ENCODE results near the gene SENP5. TPM values are rescaled to one million over a fixed set of nuclear protein-coding genes. Genes with fewer than 3 reads are reported as not detected.

SENP5 gene
- polyA plus RNA-seq, 4 donors: 20.1 to 32.0 (median 20.9) TPM

DNA sequence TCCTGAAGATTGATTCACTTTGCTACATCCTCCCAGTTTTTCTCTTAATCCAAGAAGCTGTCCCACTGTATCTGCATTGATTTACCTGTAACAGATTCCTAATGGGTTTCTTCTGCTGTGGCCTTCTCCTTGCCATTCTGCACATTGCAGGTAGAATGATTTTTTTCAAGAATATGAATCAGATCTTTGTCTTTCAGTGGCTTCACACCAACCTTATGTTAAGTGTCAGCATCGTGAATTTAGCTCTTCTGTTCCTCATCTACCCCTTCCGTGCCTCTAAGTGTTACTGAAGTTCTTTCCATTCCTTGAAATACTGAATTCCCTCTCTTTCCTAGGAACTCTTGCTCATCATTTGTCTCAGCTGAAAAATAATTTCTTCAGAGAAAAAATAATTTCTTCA is 7.5 kb downstream of the SENP5 start:
- DNase-seq (ENCODE audit: low read depth in 4 of 4, low spot score in 3 of 4): no peak

GRCh38 chr3:196883361-196883760 is 15.6 kb downstream of the SENP5 start:
- DNase-seq (ENCODE audit: low read depth in 4 of 4, low spot score in 3 of 4): no peak

DNA sequence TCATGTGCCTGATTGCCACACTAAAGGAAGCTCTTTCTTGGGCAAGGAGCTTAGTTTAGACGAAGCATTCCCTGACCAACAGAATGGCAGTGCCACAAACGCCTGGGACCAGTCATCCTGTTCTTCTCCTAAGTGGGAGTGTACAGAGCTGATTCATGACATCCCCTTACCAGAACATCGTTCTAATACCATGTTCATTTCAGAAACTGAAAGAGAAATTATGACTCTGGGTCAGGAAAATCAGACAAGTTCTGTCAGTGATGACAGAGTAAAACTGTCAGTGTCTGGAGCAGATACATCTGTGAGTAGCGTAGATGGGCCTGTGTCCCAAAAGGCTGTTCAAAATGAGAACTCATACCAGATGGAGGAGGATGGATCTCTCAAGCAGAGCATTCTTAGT is 18.4 kb downstream of the SENP5 start:
- no peak for DNase-seq (ENCODE audit: low read depth in 4 of 4, low spot score in 3 of 4)

- no peak for DNase-seq (ENCODE audit: low read depth in 4 of 4, low spot score in 3 of 4)
Measured at GRCh38 chr3:196889844-196890708, 22.4 kb downstream of the SENP5 start.

DNA sequence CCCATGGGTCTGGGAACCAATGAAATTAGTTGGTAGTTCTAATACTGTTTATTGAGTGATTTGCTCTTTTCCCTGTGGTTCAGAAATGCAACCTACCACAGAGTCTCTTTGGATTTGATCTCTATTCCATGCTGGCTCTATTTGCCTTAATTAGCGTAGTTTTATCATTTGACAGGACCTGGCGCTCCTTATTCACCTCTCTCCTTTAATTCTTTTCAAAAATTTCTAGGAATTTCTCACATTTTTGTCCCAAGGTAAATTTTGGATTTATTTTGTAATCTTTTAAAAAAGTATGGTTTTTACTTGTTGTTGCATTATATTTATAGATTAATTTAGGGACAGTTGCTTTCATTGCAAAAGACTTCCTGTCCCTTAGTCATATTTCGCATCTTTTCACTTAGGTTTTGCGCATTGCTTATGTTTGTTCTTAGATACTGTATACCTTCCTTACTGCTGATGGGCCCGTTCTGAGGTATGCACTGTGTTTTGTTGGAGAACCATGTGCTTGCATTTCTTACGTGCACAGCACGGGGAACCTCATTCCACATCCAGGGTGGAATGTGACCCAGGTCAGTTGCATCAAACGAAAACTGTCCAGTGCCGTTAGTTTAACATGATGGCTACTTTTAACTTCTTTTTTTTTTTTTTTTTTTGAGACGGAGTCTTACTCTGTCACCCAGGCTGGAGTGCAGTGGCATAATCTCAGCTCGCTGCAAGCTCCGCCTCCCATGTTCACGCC is 27.0 kb downstream of the SENP5 start:
- no peak for DNase-seq (ENCODE audit: low read depth in 4 of 4, low spot score in 3 of 4)

DNA sequence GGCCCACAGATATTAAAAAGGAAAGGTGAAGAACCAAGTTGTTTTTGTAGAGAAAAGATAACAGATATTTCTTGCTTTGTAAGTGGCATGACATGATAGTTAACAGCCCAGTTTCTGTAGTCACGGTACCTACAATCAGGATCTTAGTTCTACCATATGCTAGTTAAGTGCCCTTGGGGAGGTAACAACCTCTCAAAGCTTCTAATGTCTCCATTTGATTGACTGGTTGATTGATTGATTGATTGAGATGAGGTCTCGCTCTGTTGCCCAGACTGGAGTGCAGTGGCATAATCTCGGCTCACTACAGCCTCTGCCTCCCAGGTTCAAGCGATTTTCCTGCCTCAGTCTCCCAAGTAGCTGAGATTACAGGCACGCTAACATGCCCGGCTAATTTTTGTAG is 28.5 kb downstream of the SENP5 start:
- DNase-seq (ENCODE audit: low read depth in 4 of 4, low spot score in 3 of 4): no peak

DNA sequence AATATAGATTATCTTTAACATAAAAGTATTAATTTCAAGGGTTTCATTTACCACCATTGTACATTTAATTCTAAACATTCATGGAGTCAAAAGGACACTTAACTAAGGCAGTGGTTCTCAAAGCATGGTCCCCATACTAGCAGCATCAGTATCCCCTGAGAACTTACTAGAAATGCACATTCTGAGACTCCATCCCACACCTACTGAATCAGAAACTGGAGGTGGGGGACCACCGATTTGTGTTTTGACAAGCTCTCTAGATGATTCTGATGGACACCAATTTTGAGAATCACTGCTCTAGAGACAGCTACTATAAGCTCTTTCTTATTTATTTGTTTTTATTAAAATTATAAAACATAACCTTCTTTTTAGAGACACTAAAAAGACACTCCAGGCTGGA is 34.0 kb downstream of the SENP5 start:
- no peak for DNase-seq (ENCODE audit: low read depth in 4 of 4, low spot score in 3 of 4)

DNA sequence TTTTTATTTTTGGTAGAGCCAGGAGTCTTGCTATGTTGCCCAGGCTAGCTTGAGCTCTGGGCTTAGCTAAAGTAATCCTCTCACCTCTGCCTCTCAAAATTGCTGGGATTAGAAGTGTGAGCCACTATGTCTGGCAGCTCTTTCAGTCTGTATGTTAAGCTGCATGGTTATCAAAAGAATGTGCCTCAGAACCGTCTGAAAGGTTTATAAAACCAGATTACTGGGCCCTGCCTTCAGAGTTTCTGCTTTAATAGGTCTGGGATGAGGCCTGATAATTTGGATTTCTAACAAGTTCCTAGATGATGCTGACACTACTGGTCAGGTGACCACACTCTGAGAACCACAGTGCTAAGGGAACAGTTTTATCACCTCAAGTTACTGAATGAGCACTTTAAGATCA is 34.6 kb downstream of the SENP5 start:
- no peak for DNase-seq (ENCODE audit: low read depth in 4 of 4, low spot score in 3 of 4)

DNA sequence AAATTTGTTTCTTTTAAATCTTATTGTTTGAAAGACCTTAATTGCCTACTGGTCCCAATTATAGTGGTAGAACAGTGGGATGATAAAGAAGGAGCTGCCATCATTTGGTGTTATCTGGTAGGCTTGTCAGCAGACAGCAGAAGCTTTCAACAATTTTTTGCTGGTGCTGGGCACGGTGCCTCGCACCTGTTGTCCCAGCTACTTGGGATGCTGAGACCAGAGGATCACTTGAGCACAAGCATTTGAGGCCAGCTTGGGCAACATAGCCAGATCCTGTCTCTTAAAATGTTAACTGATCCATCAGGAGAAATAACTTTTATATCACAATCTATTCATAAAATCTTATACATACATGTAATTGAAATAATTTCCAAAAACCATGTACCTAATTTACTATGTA is 36.0 kb downstream of the SENP5 start:
- no peak for DNase-seq (ENCODE audit: low read depth in 4 of 4, low spot score in 3 of 4)

DNA sequence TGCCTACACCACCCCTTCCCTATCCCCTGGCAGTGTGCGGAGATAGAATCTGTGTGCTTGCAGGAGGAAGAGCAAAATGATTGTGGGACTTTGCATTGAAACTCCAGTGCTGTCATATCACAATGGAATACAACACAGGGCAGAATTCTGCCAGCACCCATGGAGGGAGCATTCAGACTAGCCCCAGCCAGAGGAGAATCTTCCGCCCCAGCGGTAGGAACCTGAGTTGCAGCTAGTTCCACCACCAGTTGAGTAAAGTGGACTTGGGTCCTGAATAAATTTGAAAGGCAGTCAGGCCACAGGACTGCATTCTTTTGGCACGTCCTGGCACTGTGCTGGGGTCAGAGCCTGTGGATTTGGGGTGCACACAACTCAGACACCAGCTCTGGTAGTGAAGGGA is 47.1 kb downstream of the SENP5 start:
- DNase-seq (ENCODE audit: low read depth in 4 of 4, low spot score in 3 of 4): no peak

DNA sequence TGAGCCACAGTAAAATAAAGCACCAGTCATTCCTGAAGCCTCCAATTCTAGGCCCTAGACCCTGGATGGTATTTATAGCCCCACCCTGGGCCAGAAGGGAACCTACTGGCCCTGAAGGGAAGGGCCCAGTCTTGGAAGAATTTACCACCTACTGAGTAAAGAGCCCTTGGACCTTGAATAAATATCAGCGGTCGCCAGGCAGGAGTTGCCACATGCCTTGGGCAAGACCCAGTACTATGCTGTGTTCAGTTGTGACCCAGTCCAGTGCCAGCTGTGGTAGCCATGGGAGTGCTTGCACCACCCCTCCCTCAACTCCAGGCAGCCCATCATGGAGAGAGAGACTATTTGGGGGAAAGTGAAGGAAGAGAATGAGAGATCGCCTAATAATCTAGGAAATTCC is 47.7 kb downstream of the SENP5 start:
- no peak for DNase-seq (ENCODE audit: low read depth in 4 of 4, low spot score in 3 of 4)

DNA sequence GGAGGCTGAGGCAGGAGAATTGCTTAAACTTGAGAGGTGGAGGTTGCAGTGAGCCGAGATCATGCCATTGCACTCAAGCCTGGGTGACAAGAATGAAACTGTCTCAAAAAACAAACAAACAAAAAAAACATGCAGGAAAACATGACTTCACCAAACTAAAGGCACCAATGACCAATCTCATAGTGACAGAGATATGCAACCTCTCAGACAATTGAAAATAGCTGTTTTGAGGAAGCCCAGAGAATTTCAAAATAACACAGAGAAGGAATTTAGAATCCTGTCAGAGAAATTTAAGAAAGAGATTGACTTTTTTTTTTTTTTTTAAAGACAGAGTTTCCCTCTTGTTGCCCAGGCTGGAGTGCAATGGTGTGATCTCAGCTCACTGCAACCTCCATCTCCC is 48.5 kb downstream of the SENP5 start:
- no peak for DNase-seq (ENCODE audit: low read depth in 4 of 4, low spot score in 3 of 4)

DNA sequence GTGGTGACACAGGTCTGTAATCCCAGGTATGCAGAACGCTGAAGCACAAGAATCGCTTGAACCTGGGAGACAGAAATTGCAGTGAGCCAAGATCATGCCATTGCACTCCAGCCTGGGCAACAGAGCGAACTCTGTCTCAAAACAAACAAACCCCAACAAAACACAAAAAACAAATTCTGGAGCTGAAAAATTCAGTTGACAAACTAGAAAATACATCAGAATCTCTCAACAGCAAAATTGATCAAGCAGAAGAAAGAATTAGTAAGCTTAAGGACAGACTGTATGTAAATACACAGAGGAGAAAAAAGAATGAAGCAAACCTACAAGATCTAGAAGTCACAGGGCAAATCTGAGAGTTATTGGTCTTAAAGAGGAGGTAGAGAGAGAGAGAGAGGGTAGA is 49.3 kb downstream of the SENP5 start:
- no peak for DNase-seq (ENCODE audit: low read depth in 4 of 4, low spot score in 3 of 4)

- no peak for DNase-seq (ENCODE audit: low read depth in 4 of 4, low spot score in 3 of 4)
Measured at GRCh38 chr3:196918968-196919367, 51.2 kb downstream of the SENP5 start.

DNA sequence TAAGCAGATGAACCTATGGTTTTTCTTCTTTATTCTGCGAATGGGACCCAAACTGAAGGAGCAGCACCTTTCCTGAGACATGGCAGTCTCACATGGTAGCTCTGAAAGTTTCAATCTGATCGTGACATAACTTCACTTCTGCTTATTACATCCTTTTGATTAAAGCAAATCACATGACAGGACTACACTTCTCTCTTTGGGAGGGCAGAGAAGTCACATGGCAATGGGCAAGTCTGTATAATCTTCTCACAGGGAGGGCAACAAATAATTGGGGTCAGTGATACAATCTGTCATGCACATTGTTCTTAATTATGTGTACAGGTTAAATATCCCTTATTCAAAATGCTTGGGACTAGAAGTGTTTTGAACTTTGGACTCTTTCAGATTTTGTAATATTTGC is 53.0 kb downstream of the SENP5 start:
- no peak for DNase-seq (ENCODE audit: low read depth in 4 of 4, low spot score in 3 of 4)

DNA sequence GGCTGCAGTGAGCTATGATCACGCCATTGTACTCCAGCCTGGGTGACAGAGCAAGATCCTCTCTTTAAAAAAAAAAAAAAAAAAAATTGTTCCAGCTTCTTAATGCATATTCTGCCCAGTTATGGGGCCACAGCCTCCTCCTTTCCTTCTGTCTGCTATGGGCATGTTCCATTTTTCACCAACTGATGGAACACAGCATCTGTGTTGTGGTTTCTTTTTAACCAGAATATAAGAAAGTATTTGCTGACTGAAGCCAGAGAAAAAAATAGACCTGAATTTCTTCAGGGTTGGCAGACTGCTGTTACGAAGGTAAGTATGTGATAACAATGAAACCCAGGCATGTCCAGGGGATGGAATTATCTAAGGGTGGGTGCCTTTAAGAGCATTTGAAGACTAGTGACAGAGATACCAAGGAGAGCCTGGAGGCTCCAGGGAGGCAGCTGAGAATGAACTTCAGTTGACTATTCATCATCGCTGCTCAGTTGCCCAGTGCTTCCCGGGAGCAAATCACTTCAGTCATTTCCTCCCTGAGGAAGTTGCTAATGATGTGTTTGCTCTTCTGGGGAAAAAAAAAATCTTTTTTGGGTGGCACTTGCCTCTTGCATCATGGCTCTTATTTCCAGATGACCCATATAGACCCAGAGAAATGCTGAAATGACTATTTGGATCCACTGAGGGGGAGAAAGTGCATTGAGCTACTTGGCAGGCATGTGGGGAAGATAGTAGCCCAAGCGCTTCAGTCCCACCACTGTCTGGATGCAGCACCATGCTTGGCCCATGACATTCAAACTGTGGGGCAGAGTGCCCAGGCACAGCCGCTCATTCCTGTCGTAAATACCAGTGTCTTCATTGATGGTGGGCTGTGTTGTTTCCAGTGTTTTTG is 60.1 kb downstream of the SENP5 start:
- no peak for DNase-seq (ENCODE audit: low read depth in 4 of 4, low spot score in 3 of 4)

DNA sequence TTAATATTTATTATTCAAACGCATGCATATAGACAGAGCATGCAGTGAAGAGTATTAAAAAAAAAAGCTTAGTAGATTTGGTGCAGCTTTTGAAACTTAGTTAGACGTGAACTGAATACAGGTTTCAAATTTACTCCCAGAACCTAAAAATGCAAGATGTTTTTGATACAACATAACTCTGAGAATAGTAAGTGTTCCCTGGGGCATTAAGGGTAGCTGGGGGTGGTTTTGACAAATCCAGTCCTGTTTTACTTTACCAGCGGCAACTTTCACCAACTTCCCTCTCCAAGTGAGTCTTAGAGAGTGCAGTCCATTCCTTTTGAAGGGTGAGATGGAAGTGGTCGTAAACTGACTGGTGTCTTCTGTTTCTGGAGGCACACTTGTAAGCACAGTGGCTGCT is 63.4 kb downstream of the SENP5 start:
- DNase-seq (ENCODE audit: low read depth in 4 of 4, low spot score in 3 of 4): no peak

DNA sequence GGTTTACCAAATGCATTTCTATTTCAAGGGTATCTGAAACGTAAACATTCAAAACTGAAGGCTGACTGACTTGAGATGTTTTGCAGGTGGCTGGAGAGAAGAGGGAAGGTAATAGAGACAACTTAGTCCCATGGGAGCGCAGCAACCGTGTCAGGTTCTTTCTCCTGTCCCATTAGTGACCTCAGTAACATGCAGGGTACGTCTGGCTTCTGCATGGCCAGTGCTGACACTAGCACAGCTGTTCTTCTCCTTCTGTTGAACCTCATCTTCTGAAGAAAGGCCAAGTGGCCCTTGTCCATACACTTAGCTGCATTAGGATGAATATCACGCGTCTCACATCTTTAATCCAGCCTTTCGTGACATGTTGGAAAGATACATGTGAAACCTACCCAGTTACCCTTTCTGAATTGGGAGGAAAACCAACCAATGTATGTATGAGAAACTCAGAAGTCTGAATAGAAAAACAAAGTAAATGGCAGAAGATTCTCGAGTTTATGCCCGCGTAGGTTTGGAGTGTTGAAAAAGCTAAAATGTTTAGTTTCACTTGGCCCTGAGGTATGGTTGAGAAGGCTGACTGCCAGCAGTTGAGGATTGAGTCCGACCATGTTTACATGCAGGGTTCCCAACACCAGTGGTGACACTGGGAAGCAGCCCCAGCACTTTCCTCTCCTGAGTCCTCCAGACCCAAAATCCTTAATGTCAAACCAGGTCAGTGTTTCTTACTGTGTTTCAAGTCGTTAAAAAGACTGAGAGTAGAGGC is 64.3 kb downstream of the SENP5 start:
- DNase-seq (ENCODE audit: low read depth in 4 of 4, low spot score in 3 of 4): no peak

DNA sequence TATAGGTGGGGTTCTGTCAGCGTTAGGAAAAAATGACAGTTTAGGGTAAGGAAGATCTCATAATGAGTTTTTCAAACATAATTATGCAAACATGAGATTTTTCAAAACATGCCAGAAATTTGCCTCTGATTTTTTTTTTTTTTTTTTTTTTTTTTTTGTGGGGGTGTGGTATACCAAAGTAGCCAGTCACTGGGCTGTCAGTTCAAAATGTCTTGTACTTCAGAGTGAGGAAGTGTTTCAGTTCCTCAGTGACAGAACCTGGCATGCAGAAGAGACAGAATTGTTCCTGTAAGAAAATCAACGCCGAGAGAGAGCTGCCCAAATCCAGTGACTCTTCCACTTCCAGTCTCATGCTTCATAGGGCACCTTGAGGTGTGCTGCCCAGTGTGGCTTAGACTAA is 64.9 kb downstream of the SENP5 start:
- no peak for DNase-seq (ENCODE audit: low read depth in 4 of 4, low spot score in 3 of 4)

DNA sequence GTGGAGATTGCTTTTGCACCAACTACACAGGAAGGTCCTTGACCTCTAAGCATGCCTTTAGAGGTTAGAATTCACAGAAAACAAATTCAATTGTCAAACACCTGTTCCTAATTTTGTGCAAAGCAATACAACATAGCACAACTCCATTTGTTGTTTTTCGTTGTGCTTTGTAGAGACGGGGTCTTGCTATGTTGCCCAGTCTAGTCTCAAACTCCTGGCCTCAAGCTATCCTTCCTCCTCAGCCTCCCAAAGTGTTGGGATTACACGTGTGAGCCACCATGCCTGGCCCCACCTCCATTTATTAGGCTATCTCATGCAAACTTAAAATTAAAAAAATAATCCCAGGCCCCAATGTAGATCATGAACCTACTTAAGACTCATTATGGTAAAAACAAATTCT is 68.6 kb downstream of the SENP5 start:
- no peak for DNase-seq (ENCODE audit: low read depth in 4 of 4, low spot score in 3 of 4)

All from left renal pelvis (tissue), 4 donors.